SIG-M5 treated with dmso at 0.1 percent for 504 hours (cell line): Measurements from ENCODE around the gene DCTN5.
"Not testable (repeated sequence)": the region's sequence is repeated elsewhere in the genome, so short reads cannot be mapped to it uniquely, and the experiment has no call there.

Source experiments
- DNase-seq: peaks from one replicate; lab custom pipeline; 2025; ENCODE audit not compliant: unreplicated experiment; lab: John Stamatoyannopoulos, UW

Gene DCTN5

GRCh38 chr16:23692190-23692837 is 51.0 kb downstream of the DCTN5 start:
- no peak for DNase-seq

- no peak for DNase-seq
Observed at GRCh38 chr16:23694265-23694643, 53.0 kb downstream of the DCTN5 start.

GRCh38 chr16:23694644-23695373 is 53.5 kb downstream of the DCTN5 start:
- no peak for DNase-seq

GRCh38 chr16:23695756-23696155 is 54.5 kb downstream of the DCTN5 start:
- DNase-seq: no peak

GRCh38 chr16:23699100-23699499 is 57.8 kb downstream of the DCTN5 start:
- peak; percentile 26 for DNase-seq

GRCh38 chr16:23700093-23700492 is 58.8 kb downstream of the DCTN5 start:
- no peak for DNase-seq

- DNase-seq: no peak
Observed at GRCh38 chr16:23700509-23700908, 59.2 kb downstream of the DCTN5 start.

GRCh38 chr16:23701045-23701444 is 59.8 kb downstream of the DCTN5 start:
- DNase-seq: no peak

GRCh38 chr16:23702951-23703350 is 61.7 kb downstream of the DCTN5 start:
- no peak for DNase-seq

GRCh38 chr16:23704772-23705516 is 63.7 kb downstream of the DCTN5 start:
- DNase-seq: no peak

- DNase-seq: no peak
Observed at GRCh38 chr16:23705517-23705902, 64.2 kb downstream of the DCTN5 start.

GRCh38 chr16:23706439-23706838 is 65.2 kb downstream of the DCTN5 start:
- no peak for DNase-seq

- DNase-seq: no peak
Observed at GRCh38 chr16:23709536-23709935, 68.3 kb downstream of the DCTN5 start.

- no peak for DNase-seq
Observed at GRCh38 chr16:23710008-23710407, 68.7 kb downstream of the DCTN5 start.

GRCh38 chr16:23710504-23710903 is 69.2 kb downstream of the DCTN5 start:
- no peak for DNase-seq

- no peak for DNase-seq
Observed at GRCh38 chr16:23711785-23712184, 70.5 kb downstream of the DCTN5 start.

GRCh38 chr16:23712976-23713375 is 71.7 kb downstream of the DCTN5 start, which contains the start of gene ERN2:
TSS of gene ERN2 (minus strand) at chr16:23713222. CDS start at chr16:23713187, 35 bp downstream.
- no peak for DNase-seq

GRCh38 chr16:23716484-23716883 is 75.2 kb downstream of the DCTN5 start:
- DNase-seq: no peak

- not testable (repeated sequence) for DNase-seq
Observed at GRCh38 chr16:23722613-23723240, 81.5 kb downstream of the DCTN5 start.

GRCh38 chr16:23724096-23724784 is 83.0 kb downstream of the DCTN5 start:
- no peak for DNase-seq

GRCh38 chr16:23724785-23725131 is 83.5 kb downstream of the DCTN5 start:
- no peak for DNase-seq
